OCI-LY3 (cell line): ENCODE data around the gene CAPN14.
A peak's percentile ranks its signal among the peaks of the same experiment; 100 is the strongest.

ENCODE experiments used
- H2AFZ ChIP-seq: fragments of 200-600, 300-600 bp; shearing (Covaris generic); 2 replicates; pipeline ENCODE4 v1.6.0; 2014; ENCODE audit warnings: antibody characterized with exemption, low read depth, low read length
- H3K27ac ChIP-seq: fragments of 200-600, 300-600 bp; sonication (generic); 2 replicates; pipeline ENCODE4 v1.5.1; 2014; ENCODE audit warnings: mild to moderate bottlenecking, low read length, moderate library complexity, mixed read lengths
- H3K27me3 ChIP-seq: fragments of 200-600, 300-600 bp; sonication (generic); 2 replicates; pipeline ENCODE4 v1.6.1; 2014; ENCODE audit warnings: low read depth, low read length, mixed read lengths
- H3K36me3 ChIP-seq: fragments of 200-600, 300-600 bp; sonication (generic); replicated peaks from 2 replicates; pipeline ENCODE3; 2014; ENCODE audit warnings: low read depth, low read length, mixed read lengths
- H3K4me1 ChIP-seq: fragments of 300-600, 200-600 bp; sonication (generic); 2 replicates; pipeline ENCODE4 v1.6.1; 2014; ENCODE audit warnings: low read length, mixed read lengths
- H3K4me2 ChIP-seq: fragments of 200-600, 300-600 bp; sonication (generic); 2 replicates; pipeline ENCODE4 v1.6.1; 2014; ENCODE audit warnings: low read length, mixed read lengths
- H3K4me3 ChIP-seq: fragments of 300-600, 200-600 bp; sonication (generic); 2 replicates; pipeline ENCODE4 v1.5.1; 2014; ENCODE audit warnings: antibody characterized with exemption, mild to moderate bottlenecking, low read length, moderate library complexity
- H3K79me2 ChIP-seq: fragments of 300-600, 200-600 bp; shearing (Covaris generic); 2 replicates; pipeline ENCODE4 v1.6.1; 2014; ENCODE audit warnings: mild to moderate bottlenecking, low read length, mixed read lengths
- H3K9ac ChIP-seq: fragments of 300-600, 200-600 bp; shearing (Covaris generic); 2 replicates; pipeline ENCODE4 v1.6.0; 2014; ENCODE audit warnings: mild to moderate bottlenecking, low read length, moderate library complexity
- H3K9me3 ChIP-seq: fragments of 200-600, 300-600 bp; shearing (Covaris generic); 2 replicates; pipeline ENCODE4 v1.6.1; 2014; ENCODE audit warnings: low read length, mixed read lengths; ENCODE audit not compliant: insufficient read depth
- H4K20me1 ChIP-seq: fragments of 200-600, 300-600 bp; sonication (generic); 2 replicates; pipeline ENCODE4 v1.6.1; 2016; ENCODE audit warnings: low read length, mixed read lengths; ENCODE audit not compliant: insufficient read depth
- EZH2phosphoT487 ChIP-seq: fragments of 200-600 bp; shearing (Covaris generic); IDR thresholded peaks from 2 replicates; pipeline ENCODE4 v1.6.1; 2018; ENCODE audit warnings: antibody characterized with exemption, mixed run types, low read depth
- TF ChIP-seq, protein P1 (sequence below): fragments of 200-600, 300-600 bp; sonication (generic); IDR thresholded peaks from 2 replicates; pipeline ENCODE4 v1.5.1; 2014; ENCODE audit warnings: antibody characterized with exemption, low read length, low read depth

The CAPN14 gene

DNA sequence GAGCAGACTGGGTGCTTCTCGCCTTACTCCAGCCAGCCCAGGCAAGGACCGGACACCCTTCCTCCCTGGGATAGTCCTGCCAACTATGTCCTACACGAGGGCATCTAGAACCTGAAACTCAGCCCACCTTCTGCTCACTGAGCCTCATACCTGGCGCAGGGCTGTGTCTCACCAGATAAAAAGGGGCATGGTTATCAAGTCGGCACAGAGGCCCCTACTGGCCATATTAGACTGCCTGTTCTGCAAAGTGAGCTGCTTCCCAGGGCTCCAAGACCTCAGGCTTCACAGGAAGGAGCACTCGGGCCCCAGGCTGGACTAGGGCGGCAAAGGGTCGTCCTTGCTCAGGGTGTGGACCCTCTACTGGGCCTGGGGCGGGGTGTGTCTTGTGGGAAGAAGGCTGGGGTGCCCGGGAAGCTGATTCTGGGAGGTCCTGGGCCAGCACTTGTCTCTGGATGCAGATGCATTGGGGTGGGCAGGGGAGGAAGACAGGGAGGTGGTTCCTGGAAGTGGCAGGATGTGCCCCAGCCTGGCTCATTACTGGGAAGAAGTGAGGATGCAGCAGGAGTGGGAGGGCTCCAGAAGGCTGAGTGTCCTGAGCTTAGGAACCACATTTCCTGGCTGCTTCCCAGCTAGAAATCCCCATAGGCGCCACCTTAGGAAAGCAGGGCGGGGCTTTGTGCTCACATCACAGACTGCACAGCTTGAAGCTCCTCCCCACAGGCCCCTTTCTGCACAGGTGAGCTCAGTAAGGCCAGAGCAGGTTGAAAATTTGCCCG is 36.2 kb upstream of the CAPN14 start:
- Histone ChIP-seq H2AFZ (no peak overlapping the region), H3K9ac (peak overlapping the region; percentile 11; the same call in 1 of the 2 replicates), H3K36me3 (peaks cover 22% of the 10 kb centered on the region), H3K27me3 (no peaks in the 10 kb centered on the region), H3K4me1 (peaks cover 68% of the 10 kb centered on the region), H3K9me3 (no peaks in the 10 kb centered on the region), H3K27ac (peak overlapping the region; percentile 27; the same call in 1 of the 2 replicates), H3K79me2 (peaks cover 9% of the 10 kb centered on the region; the same call in 1 of the 2 replicates), H3K4me3 (peak overlapping the region; percentile 15; the same call in 1 of the 2 replicates), H4K20me1 (no peaks in the 10 kb centered on the region), H3K4me2 (peak overlapping the region; percentile 73)
- TF ChIP-seq, protein P1, sequence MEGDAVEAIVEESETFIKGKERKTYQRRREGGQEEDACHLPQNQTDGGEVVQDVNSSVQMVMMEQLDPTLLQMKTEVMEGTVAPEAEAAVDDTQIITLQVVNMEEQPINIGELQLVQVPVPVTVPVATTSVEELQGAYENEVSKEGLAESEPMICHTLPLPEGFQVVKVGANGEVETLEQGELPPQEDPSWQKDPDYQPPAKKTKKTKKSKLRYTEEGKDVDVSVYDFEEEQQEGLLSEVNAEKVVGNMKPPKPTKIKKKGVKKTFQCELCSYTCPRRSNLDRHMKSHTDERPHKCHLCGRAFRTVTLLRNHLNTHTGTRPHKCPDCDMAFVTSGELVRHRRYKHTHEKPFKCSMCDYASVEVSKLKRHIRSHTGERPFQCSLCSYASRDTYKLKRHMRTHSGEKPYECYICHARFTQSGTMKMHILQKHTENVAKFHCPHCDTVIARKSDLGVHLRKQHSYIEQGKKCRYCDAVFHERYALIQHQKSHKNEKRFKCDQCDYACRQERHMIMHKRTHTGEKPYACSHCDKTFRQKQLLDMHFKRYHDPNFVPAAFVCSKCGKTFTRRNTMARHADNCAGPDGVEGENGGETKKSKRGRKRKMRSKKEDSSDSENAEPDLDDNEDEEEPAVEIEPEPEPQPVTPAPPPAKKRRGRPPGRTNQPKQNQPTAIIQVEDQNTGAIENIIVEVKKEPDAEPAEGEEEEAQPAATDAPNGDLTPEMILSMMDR, result no peak
- TF ChIP-seq EZH2phosphoT487, result no peak

DNA sequence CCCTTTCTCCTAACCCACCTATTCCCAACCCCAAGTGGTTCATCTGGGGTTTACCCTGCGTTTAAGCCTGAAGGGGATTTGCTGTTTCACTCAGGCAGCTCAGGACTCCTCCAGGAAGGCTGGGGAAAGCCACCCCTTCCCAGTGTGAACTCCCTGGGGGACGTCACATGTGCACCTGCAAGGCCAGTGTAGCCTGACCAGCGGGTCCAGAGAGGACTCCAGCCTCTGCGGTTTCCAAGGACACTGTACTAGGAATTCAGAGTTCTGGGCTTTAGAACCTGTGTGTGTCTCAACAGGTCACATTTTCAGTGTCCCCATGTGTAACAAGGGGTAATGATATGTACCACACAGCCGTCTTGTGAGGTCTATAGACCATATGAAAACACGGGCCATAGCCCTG is 34.5 kb upstream of the CAPN14 start:
- Histone ChIP-seq H2AFZ (no peak overlapping the region), H3K79me2 (peaks cover 9% of the 10 kb centered on the region; the same call in 1 of the 2 replicates), H3K4me1 (peaks cover 51% of the 10 kb centered on the region), H3K27ac (peak overlapping the region; percentile 28; the same call in 1 of the 2 replicates), H3K27me3 (no peaks in the 10 kb centered on the region), H3K36me3 (peaks cover 32% of the 10 kb centered on the region), H3K4me3 (no peak overlapping the region), H4K20me1 (no peaks in the 10 kb centered on the region), H3K9me3 (no peaks in the 10 kb centered on the region), H3K9ac (no peak overlapping the region), H3K4me2 (peak overlapping the region; percentile 73; the same call in 1 of the 2 replicates)
- TF ChIP-seq, protein P1, result no peak
- no peak for TF ChIP-seq EZH2phosphoT487

DNA sequence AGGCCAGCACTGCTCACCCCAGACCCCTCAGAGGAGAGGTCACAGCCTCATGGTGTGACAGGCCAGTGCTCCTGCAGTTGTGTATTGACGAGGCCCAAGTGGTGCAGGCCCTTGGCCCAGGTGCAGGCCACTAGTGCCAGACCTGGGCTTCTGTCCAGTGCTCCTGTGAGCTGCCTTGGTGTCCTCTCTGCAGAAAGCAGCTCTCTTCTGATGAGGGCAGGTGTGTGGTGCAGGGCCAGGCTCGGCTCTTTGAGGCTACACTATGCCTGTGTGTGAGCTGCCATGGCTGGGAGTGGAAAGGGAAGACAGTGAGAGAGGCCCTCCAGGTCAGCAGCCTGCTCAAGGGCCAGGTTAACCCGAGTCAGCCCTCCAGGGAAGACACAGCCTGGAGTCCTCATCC is 33.7 kb upstream of the CAPN14 start:
- peaks cover 45% of the 10 kb centered on the region for H3K4me1 ChIP-seq
- TF ChIP-seq EZH2phosphoT487, result no peak
- TF ChIP-seq, protein P1, result no peak
- no peaks in the 10 kb centered on the region for H3K27me3 ChIP-seq
- H3K9me3 ChIP-seq, result no peaks in the 10 kb centered on the region
- H3K36me3 ChIP-seq, result peaks cover 32% of the 10 kb centered on the region
- H4K20me1 ChIP-seq, result no peaks in the 10 kb centered on the region
- H3K27ac ChIP-seq, result no peak overlapping the region
- no peak overlapping the region for H3K4me2 ChIP-seq
- H3K79me2 ChIP-seq, result peaks cover 9% of the 10 kb centered on the region; the same call in 1 of the 2 replicates
- H2AFZ ChIP-seq, result no peak overlapping the region
- no peak overlapping the region for H3K9ac ChIP-seq
- no peak overlapping the region for H3K4me3 ChIP-seq

DNA sequence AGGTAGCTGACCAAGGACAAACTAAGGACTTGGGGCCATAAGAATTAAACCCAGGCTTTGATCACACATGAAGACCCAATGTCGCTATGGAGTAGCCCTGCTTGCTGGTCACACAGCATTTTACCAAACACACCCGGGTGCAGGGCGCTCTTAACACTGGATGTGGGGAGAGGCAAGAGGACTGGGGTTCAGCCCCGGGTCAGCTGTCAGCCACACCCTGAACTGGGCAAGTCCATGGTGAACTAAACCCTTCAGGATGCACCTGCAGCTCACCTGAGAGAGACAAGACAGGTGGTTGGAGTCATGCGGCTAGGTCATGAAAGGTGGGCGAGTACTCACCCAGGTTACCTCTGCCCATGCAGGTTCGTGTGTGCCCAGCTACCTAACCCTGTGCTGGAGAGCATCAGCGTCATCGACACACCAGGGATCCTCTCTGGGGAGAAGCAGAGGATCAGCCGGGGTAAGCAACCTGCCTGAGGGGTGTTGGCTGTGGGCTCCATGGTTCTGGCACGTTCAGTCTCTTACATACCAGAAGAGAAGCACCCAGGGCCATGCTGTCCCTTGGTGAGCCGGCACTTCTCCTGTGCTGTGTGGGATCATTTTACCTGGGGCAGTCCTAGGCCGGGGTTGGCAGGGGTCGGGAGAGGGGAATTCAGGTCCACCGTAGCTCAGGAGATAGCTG is 31.8 kb upstream of the CAPN14 start:
- Histone ChIP-seq H3K27me3 (no peaks in the 10 kb centered on the region), H2AFZ (no peak overlapping the region), H3K36me3 (peaks cover 37% of the 10 kb centered on the region), H3K79me2 (peaks cover 2% of the 10 kb centered on the region; the same call in 1 of the 2 replicates), H3K27ac (no peak overlapping the region), H3K4me2 (no peak overlapping the region), H3K9me3 (no peaks in the 10 kb centered on the region), H3K4me3 (no peak overlapping the region), H4K20me1 (no peaks in the 10 kb centered on the region), H3K9ac (no peak overlapping the region), H3K4me1 (peaks cover 26% of the 10 kb centered on the region)
- no peak for TF ChIP-seq EZH2phosphoT487
- TF ChIP-seq, protein P1, result no peak
